ENCODE measurements around the gene MOK. TPM values are rescaled to one million over a fixed set of nuclear protein-coding genes. Genes with fewer than 3 reads are reported as not detected.

The MOK gene
- total RNA-seq, 1 donor from 2014 or later = 2.3 TPM

- DNase-seq (ENCODE audit: low read depth) = no peak
- no peak for TF ChIP-seq CTCF (conservative IDR thresholded peaks at IDR 0.05; ENCODE audit: low read depth, low read length)
- H3K4me3 ChIP-seq (ENCODE audit: low read depth, low read length) = no peak overlapping the region
Observed at GRCh38 chr14:102321456-102322422, 16.8 kb upstream of the MOK start.

GRCh38 chr14:102320671-102321455 is 15.9 kb upstream of the MOK start:
- DNase-seq (ENCODE audit: low read depth) = no peak
- TF ChIP-seq CTCF (conservative IDR thresholded peaks at IDR 0.05; ENCODE audit: low read depth, low read length) = no peak

GRCh38 chr14:102320033-102320660 is 15.2 kb upstream of the MOK start:
- no peak for DNase-seq (ENCODE audit: low read depth)
- TF ChIP-seq CTCF (conservative IDR thresholded peaks at IDR 0.05; ENCODE audit: low read depth, low read length) = no peak
- peak overlapping the region; percentile 69 for H3K4me3 ChIP-seq (ENCODE audit: low read depth, low read length)

More at GRCh38 chr14:102320671-102321455, 15.9 kb upstream of the MOK start:
- peak overlapping the region; percentile 69 for H3K4me3 ChIP-seq (ENCODE audit: low read depth, low read length)

- DNase-seq (ENCODE audit: low read depth) = no peak
- TF ChIP-seq CTCF (conservative IDR thresholded peaks at IDR 0.05; ENCODE audit: low read depth, low read length) = no peak
- peak within 1 kb of the TSS; percentile 69 for H3K4me3 ChIP-seq (ENCODE audit: low read depth, low read length)
Observed at GRCh38 chr14:102319351-102320032, 14.5 kb upstream of the MOK start, which contains the start of gene ZNF839. ZNF839 (plus strand) TSS chr14:102319746; CDS start chr14:102319766, 20 bp downstream.

GRCh38 chr14:102318781-102319276 is 13.9 kb upstream of the MOK start:
- peak overlapping the region; percentile 69 for H3K4me3 ChIP-seq (ENCODE audit: low read depth, low read length)
- DNase-seq (ENCODE audit: low read depth) = no peak
- no peak for TF ChIP-seq CTCF (conservative IDR thresholded peaks at IDR 0.05; ENCODE audit: low read depth, low read length)
